ENCODE results near the gene CDC42EP5.

- TF ChIP-seq ZSCAN18 (CRISPR knock-in tag; IDR thresholded peaks at IDR 0.05), result no peak
- TF ChIP-seq, protein P1, sequence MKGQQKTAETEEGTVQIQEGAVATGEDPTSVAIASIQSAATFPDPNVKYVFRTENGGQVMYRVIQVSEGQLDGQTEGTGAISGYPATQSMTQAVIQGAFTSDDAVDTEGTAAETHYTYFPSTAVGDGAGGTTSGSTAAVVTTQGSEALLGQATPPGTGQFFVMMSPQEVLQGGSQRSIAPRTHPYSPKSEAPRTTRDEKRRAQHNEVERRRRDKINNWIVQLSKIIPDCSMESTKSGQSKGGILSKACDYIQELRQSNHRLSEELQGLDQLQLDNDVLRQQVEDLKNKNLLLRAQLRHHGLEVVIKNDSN (CRISPR knock-in tag; IDR thresholded peaks at IDR 0.05), result no peak
Measured at GRCh38 chr19:54453921-54454780, 18.9 kb downstream of the CDC42EP5 start.
